Measurements from ENCODE around the gene NPAS2.

- TF ChIP-seq CTCF (IDR thresholded peaks at IDR 0.05; ENCODE audit: extremely low read depth in 1 of 2, insufficient read depth in 1 of 2, low read depth in 1 of 2, low read length in 2 of 2): no peak
- no peak for TF ChIP-seq FOS (IDR thresholded peaks at IDR 0.05; ENCODE audit: borderline replicate concordance, insufficient read depth, low read length)
- no peak for TF ChIP-seq EZH2 (IDR thresholded peaks at IDR 0.05; ENCODE audit: borderline replicate concordance, low read depth, low read length, severe bottlenecking)
- TF ChIP-seq, protein P1, sequence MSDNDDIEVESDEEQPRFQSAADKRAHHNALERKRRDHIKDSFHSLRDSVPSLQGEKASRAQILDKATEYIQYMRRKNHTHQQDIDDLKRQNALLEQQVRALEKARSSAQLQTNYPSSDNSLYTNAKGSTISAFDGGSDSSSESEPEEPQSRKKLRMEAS (IDR thresholded peaks at IDR 0.05; ENCODE audit: insufficient read depth, insufficient read length): no peak
These were observed 13.4 kb downstream of the NPAS2 start for GRCh38 chr2:100833331-100833730.
